ENCODE measurements around the gene CA5B.
"Not testable (repeated sequence)": the region's sequence is repeated elsewhere in the genome, so short reads cannot be mapped to it uniquely, and the experiment has no call there.

Gene CA5B

DNA sequence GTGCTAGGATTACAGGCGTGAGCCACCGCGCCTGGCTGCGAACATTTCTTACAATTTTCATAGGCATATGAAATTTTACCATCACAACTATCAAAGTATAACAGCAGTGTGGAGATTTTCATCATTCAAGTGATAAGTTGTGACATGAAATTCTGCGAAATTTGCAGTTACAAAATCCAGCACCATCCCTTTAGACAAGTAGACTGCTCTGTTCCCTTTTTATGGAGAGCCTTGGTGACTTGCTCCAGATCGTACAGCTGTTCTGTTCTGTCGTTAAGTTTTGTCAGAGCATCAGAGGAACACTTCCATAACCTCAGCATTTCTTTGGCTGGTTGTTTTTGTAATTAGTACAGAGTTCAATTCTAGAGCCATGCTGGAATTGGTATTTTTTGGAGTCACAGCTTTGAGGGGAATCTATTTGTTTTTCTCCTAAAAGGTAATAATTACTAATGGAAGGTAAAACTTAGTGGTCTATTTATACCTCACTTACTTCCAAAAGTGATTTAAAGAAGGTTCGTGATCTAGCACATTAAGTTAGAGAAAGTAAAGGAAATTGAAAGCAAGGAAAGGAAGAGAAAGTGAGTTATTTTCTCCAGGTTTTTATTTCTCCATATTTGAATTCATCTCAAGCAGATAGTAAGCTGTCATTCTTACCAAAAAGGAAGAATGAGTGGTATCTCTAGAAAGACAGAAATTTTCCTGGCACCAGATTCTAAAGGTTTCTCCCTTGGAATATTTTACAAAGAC is 74.3 kb downstream of the CA5B start:
- DNase-seq (ENCODE audit: low read depth in 2 of 2): no peak

DNA sequence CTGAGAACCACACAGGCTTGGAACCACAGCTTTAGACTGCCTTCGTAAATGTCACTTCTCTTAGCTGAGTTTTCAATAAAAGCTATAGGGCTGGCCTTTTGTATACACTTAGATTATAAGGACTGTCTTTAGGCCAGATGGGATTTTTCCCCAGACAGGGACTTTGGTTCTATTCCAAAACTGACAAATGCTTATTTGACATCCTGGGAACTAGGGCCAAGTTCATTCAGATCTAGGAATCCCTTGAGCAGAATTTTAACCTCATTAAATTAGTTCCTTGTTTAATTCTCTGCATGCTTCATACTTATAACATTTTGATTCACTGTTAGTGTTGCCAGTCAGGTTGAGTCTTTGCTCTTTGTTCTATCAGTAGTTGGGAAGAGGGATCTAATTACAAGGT is 75.3 kb downstream of the CA5B start:
- DNase-seq (ENCODE audit: low read depth in 2 of 2): no peak

DNA sequence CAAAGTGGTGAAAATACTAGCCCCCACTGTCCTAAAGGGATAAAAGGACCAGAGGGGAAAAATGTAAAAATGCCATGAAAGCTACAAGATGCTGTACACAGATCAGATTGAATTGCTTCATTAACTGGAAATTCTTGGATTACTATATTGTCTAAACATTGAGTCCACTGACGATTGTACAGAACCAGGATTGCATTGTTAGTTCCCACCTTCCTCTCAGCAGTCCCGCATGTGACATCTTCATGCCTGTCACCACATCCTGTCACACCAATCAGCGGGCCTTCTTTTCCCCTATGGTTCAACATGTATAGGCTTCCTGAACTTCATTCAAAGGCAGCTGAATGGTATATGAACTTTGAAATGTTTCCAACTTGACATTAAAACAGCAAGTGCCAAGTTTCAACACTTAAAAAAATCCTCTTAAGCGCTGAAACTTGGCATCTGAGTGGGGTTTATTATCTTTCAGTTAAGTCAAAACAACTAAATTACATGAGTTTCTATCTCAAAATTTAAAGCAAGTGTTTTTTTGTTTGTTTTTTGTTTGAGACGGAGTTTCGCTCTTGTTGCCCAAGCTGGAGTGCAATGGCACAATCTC is 76.8 kb downstream of the CA5B start:
- DNase-seq (ENCODE audit: low read depth in 2 of 2): no peak

DNA sequence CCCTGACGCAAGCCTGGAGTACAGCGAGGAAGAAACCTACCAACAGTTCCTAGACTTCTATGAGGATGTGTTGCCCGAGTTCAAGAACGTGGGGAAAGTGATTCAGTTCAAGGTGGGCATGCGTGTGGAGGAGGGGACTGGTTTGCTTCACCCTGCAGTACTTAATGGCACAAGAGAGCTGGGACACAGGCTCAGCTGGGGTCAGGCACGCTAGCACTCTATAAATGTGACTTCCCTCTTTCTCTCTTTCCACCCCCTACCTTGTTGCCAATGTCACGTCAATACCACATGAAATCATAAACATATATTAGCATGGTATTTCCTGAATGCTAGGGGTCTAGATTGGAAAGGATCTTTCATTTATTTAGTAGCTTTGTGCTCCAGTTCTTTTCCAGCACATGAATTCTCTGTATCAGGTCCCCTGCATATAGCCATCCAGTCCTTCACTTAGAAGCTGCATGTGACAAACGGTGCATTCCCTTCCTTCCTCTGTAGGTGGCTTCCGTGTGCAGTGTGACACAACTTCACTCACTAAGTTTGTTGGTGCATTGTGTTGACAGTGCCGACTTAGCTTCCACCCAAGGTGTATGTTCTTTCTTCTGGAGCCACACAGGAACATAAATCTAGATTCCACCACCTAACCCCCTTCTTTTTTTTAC is 77.8 kb downstream of the CA5B start:
- no peak for DNase-seq (ENCODE audit: low read depth in 2 of 2)

DNA sequence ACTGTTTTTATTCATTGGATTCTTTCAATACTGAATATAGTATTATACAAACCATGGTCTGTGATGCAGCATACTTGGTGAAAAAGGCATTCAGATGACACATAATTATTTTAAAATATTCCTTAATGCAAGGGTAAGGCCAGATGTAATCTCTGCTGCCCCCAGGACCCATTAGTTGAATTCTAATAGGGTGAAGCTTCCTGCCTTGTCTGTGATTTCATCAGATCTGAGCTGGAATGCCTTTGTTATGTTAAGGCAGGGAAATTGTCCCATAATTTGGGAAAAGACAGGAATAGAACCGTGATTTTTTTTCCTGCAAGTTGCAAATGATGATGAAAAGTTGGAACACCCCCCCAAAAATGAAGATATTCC is 78.4 kb downstream of the CA5B start:
- DNase-seq (ENCODE audit: low read depth in 2 of 2): no peak

DNA sequence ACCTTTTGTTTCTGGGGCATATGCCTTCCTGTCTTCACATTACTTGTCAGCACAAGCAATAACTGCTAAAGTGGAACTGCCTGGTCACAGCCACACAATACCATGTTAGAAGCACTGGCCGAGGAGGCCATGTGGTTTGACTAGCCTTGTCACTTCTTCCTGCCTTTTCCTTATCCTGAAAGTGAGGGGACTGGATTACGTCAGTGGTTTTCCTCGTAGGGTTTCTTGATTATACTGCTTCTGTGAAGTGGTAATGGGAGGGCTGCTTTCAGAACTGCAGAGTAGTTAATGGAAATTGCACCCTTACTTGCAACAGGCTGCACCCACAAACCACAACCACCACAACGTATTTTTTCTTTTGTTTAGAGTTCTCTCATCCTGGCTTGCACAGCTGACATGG is 78.8 kb downstream of the CA5B start:
- DNase-seq (ENCODE audit: low read depth in 2 of 2): peak in 1 of 2 donors; percentile 5

DNA sequence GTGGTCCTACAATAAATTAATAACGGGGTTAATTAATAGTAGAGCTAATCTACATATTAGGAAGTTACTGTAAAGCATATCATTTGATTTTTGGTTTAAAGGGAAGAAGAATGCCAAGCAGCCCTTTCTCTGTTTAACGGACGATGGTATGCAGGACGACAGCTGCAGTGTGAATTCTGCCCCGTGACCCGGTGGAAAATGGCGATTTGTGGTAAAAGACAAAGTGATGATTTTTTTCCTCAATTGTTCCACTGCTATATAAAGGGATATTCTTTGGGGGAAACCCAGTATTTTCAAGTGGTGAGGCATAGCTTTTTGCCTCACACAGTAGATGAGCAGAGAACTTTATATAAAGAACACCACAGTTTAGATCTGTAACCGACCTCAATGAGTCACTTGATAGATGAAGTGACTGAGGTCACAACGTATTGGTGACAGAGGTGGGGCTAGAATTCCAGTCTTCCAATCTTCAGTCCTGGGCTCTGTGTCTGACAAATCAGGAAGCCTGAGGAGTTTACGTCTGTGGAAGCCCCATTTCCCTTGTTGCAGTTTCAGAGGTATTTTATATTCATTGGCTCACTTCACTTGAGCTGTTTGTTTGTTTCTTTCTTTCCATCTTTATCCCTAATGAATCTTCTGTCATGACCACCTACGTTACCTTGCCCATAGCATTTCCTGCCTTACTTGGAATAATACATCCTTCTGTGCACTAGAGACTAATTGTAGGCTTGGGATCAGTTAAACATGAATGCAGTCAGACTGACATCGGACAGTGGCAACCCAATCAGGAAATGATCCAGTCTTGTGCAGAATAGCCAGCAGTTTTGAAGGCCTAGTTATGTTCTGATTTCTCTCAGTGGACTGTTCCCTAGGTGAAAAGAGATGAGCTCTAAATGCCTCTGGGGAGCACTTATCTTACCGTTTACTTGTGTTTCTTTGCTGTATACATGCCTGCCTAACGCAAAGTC is 82.3 kb downstream of the CA5B start:
- DNase-seq (ENCODE audit: low read depth in 2 of 2): no peak

DNA sequence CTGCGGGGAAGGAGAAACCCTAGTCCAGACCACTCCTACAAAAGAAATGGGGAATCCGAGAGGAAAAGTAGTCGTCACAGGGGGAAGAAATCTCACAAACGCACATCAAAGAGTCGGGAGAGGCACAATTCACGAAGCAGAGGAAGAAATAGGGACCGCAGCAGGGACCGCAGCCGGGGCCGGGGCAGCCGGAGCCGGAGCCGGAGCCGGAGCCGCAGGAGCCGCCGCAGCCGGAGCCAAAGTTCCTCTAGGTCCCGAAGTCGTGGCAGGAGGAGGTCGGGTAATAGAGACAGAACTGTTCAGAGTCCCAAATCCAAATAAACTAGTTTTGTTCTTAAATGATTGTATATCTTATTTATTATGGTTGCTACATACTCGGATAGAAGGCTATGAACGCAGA is 84.9 kb downstream of the CA5B start:
- DNase-seq (ENCODE audit: low read depth in 2 of 2): no peak

DNA sequence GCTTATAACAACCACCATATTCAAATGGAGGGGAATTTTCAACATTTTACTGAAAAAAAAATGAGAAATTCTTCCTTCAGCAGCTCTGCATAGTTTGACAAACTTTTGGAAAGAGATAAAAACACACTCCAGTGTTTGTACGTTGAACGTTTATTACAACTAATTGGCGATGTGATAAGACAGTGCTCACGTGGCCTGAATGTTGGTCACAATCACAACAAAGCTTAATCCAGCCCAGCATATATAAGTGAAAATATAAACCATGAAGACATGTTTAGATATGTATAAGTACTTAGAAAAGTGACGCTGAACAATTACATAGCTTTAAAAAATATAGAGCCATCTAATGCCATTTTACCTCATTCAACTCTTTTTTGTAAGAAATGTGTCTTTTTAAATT is 87.9 kb downstream of the CA5B start:
- DNase-seq (ENCODE audit: low read depth in 2 of 2): no peak

DNA sequence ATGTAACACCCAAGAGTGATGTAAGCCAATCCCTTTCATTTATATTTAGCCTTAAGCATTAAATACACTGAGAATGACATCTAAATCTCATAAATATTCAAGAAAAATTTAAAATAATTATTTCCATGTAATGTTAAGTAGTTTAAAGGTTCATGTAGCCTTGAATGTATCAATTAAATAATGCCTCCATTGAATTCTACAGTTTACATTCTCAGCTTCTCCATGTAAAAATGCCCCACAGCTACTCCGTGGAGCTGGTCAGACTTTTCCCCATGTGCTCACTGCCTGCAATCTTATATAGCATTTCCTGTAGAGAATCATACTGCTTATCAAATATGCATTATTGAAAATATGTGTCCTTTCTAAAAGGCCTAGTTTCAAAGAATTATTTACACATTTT is 91.1 kb downstream of the CA5B start:
- DNase-seq (ENCODE audit: low read depth in 2 of 2): no peak

DNA sequence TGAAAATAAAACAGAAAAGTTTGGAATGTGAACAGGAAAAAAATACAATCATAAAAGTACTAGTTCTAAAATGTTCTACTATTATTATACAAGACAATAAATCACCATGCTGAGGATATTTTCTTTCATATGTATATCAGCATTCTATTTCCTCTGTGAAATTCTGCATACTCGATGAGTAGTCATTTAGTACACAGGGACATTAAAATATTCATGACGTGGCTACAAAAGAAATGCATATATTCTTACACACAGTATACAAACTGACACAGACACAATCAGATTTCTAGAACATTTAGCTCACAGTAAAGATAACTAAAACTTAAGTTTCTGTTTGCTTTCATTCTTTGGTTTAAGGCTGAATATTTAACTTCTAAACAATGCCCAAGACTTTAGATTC is 93.3 kb downstream of the CA5B start:
- not testable (repeated sequence) for DNase-seq (ENCODE audit: low read depth in 2 of 2)

DNA sequence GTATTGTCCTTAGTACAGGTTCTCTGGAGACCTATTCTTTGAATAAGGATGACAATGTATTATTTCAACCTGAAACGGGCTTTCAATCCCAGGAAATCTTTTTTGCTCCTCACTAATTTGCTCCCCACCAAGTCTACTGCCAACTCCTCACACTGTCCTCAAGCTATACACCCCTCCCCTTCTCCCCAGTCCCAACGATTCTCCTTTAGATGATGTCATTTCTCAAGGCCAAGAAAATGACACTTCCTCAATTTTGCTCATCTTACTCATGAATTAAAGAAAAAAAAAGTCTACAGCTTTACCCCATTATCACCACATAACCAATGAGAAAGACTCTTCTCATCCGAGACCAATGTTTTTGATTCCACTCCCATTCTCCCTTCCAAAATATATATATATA is 96.0 kb downstream of the CA5B start:
- DNase-seq (ENCODE audit: low read depth in 2 of 2): no peak

DNA sequence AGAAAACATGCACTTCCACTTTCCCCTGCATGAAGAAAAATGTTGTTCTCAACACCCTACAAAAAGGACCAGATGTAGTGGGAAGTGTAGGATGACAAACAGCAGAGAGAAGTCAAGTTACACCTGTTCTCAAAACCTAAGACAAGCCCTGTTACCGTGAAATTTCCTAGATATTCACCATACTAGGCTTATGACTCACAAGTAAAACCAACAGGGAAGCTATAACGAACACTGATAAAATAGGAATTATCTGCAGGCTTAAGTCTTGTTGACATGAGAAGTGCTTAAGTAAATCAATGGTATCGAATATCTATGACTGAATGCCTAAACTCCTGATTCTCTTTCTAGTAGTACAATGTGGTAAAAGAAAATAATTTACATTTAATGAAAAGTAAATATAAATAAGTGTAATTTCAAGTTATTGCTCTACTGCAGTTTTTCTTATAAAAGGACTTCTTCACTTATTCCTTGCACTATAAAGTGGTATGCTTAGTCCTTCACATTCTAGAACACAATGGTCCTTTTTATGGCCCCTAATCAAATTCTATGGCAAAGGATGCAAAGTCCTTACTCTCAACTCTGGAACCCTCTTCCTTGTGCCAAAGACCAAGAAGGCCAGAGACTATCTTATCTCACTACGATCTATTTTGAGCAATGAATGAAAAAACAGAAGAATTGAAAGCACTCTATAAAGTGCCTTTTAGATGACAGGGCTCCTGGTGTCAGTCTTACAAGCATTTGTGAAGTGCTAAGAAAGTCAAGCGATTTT is 96.9 kb downstream of the CA5B start:
- DNase-seq (ENCODE audit: low read depth in 2 of 2): no peak
